GM21515 (cell line): ENCODE measurements around the gene ILK.

Experiments used
- ATAC-seq: cut with Tn5 transposase; IDR thresholded peaks from one replicate; pipeline ENCODE4 v1.9.1; 2021; ENCODE audit not compliant: unreplicated experiment

Gene ILK

GRCh38 chr11:6572215-6572614 is 31.4 kb upstream of the ILK start:
- ATAC-seq: no peak

GRCh38 chr11:6574816-6575715 is 28.5 kb upstream of the ILK start:
- no peak for ATAC-seq

- ATAC-seq: no peak
These were observed 26.9 kb upstream of the ILK start for GRCh38 chr11:6576471-6577373.

- ATAC-seq: no peak
These were observed 25.4 kb upstream of the ILK start for GRCh38 chr11:6578134-6578533.

GRCh38 chr11:6579681-6580080 is 23.9 kb upstream of the ILK start:
- ATAC-seq: no peak

GRCh38 chr11:6583584-6583983 is 20.0 kb upstream of the ILK start:
- ATAC-seq: no peak

- no peak for ATAC-seq
These were observed 19.0 kb upstream of the ILK start for GRCh38 chr11:6584528-6584927.

GRCh38 chr11:6586434-6587359 is 16.9 kb upstream of the ILK start:
- no peak for ATAC-seq

- ATAC-seq: no peak
These were observed 16.1 kb upstream of the ILK start for GRCh38 chr11:6587360-6587953.

- ATAC-seq: no peak
These were observed 15.6 kb upstream of the ILK start for GRCh38 chr11:6588018-6588417.

GRCh38 chr11:6594142-6594768 is 9.3 kb upstream of the ILK start:
- ATAC-seq: no peak

- no peak for ATAC-seq
These were observed 7.2 kb upstream of the ILK start for GRCh38 chr11:6596239-6596877.

GRCh38 chr11:6598555-6598954 is 5.0 kb upstream of the ILK start:
- ATAC-seq: no peak

- no peak for ATAC-seq
These were observed 4.1 kb upstream of the ILK start for GRCh38 chr11:6599449-6599848.

- ATAC-seq: no peak
These were observed 3.6 kb upstream of the ILK start for GRCh38 chr11:6599881-6600390.

- ATAC-seq: no peak
These were observed 2.5 kb upstream of the ILK start for GRCh38 chr11:6601041-6601461.

GRCh38 chr11:6602096-6602940 is 1.3 kb upstream of the ILK start:
- ATAC-seq: no peak

- ATAC-seq: peak; percentile 43
These were observed 580 bp downstream of the ILK start for GRCh38 chr11:6604081-6604626.
